ENCODE results near the gene SLC2A4. TPM values are rescaled to one million over a fixed set of nuclear protein-coding genes. Genes with fewer than 3 reads are reported as not detected.

The SLC2A4 gene
- total and polyA plus RNA-seq, 2 of the 4 experiments (the other 2 are of a cell fraction), result 0.07 TPM; not detected in 1

GRCh38 chr17:7238420-7239090, 43.0 kb upstream of the SLC2A4 start:
- intact Hi-C loops (cut with micrococcal nuclease), result loop anchor here (5.0 kb wide), 1 partner anchor 59 kb away; no protein-coding TSS in a partner anchor
- 0% methylated on average over 14 of the region's 39 CpGs; no CpG with 5 or more reads in 1 of the 2 experiments for WGBS, 2 experiments (ENCODE audit: extremely low coverage in 2 of 2, insufficient read length in 1 of 2)
- dilution Hi-C loops (cut with HindIII; ENCODE audit: low sequenced_read_pairs, unreplicated experiment), result no loop called here
- peak overlapping the region; percentile 98 for H3K4me3 ChIP-seq (ENCODE audit: insufficient read depth, low read depth, low read length)
- H3K23ac ChIP-seq (ENCODE audit: low read depth, low read length), result peak overlapping the region; percentile 94
- peak overlapping the region; percentile 95 for H3K14ac ChIP-seq (replicated peaks; ENCODE audit: low read depth, low read length)
- peak overlapping the region; percentile 75 for H4K91ac ChIP-seq (ENCODE audit: insufficient read depth, low read depth, low read length)
- peak overlapping the region; percentile 84 for H2AK5ac ChIP-seq (ENCODE audit: low read depth, low read length)
- ATAC-seq (ENCODE audit: low read depth) (no peak), DNase-seq (no peak)
- no TSS peak for BruUV-seq (replicated peaks)
- no peak overlapping the region for H2BK20ac ChIP-seq (ENCODE audit: low read depth, low read length)
- peak overlapping the region; percentile 97 for H3K27ac ChIP-seq (ENCODE audit: insufficient read depth, low read length)
- peak overlapping the region; percentile 60 to 73; a peak in 3 of 4 replicates for H4K8ac ChIP-seq (ENCODE audit: low read depth in 2 of 2, low read length in 2 of 2)
- H3K9me3 ChIP-seq (ENCODE audit: control insufficient read depth, insufficient read depth, low read length), result no peaks in the 10 kb centered on the region
- H3K9ac ChIP-seq (ENCODE audit: low read depth, low read length), result peak overlapping the region; percentile 97
- H2BK15ac ChIP-seq (ENCODE audit: low read depth, low read length), result no peak overlapping the region
- peaks cover 19 to 69% of the 10 kb centered on the region in 2 experiments for H3K79me1 ChIP-seq (ENCODE audit: low read depth in 1 of 2, low read length in 2 of 2)
- peak overlapping the region; percentile 51 for H3K18ac ChIP-seq (ENCODE audit: low read depth, low read length)
- in situ Hi-C loops (cut with MboI; ENCODE audit: low sequenced_read_pairs), result loop anchor here (25.0 kb wide), 1 partner anchor 924 kb away; the partner anchor contains the start of genes PER1 and VAMP2
- POLR2A ChIA-PET (ENCODE audit: unreplicated experiment), result no interaction called here
- H2AFZ ChIP-seq (replicated peaks; ENCODE audit: low read length, poor library complexity), result peak overlapping the region; percentile 54
- peak overlapping the region; percentile 85 for H3K56ac ChIP-seq (ENCODE audit: extremely low read depth, insufficient read depth, low read length)
- peaks cover 36% of the 10 kb centered on the region for H3K36me3 ChIP-seq (ENCODE audit: control insufficient read depth, insufficient read depth, low read length)
- H3K4me2 ChIP-seq (ENCODE audit: low read depth, low read length), result peak overlapping the region; percentile 22; the same call in 1 of the 2 replicates
- peaks cover 2% of the 10 kb centered on the region; the same call in 1 of the 2 replicates for H3K9me1 ChIP-seq (ENCODE audit: insufficient read depth, low read length)
- H2BK120ac ChIP-seq (ENCODE audit: low read depth, low read length), result peak overlapping the region; percentile 50; the same call in 1 of the 2 replicates
- CTCF ChIA-PET, result no interaction called here
- H3K27me3 ChIP-seq (ENCODE audit: control insufficient read depth, insufficient read depth, low read length), result no peaks in the 10 kb centered on the region
- H2BK5ac ChIP-seq (ENCODE audit: low read depth, low read length, poor library complexity, severe bottlenecking), result peak overlapping the region; percentile 91
- H4K5ac ChIP-seq (ENCODE audit: low read depth, low read length), result peak overlapping the region; percentile 55
- TF ChIP-seq NFE2L2 (IDR thresholded peaks at IDR 0.05; ENCODE audit: low read depth, low read length), result no peak
- TF ChIP-seq RAD21 (IDR thresholded peaks at IDR 0.05; ENCODE audit: low read length), result no peak
- no peak for TF ChIP-seq POLR2A (IDR thresholded peaks at IDR 0.05; ENCODE audit: low read depth, low read length)
- no peak for TF ChIP-seq CTCF (conservative IDR thresholded peaks at IDR 0.05; ENCODE audit: low read depth, low read length)
- TF ChIP-seq RCOR1 (IDR thresholded peaks at IDR 0.05; ENCODE audit: insufficient replicate concordance, low read length), result no peak
- no peak for TF ChIP-seq MAFK (IDR thresholded peaks at IDR 0.05; ENCODE audit: low read depth, low read length)
- TF ChIP-seq BHLHE40 (IDR thresholded peaks at IDR 0.05; ENCODE audit: low read depth, low read length), result no peak
- no peak for TF ChIP-seq FOS (IDR thresholded peaks at IDR 0.05; ENCODE audit: low read depth, low read length)
- no peak for TF ChIP-seq MAZ (IDR thresholded peaks at IDR 0.05; ENCODE audit: borderline replicate concordance, low read depth, low read length)
- TF ChIP-seq MXI1 (IDR thresholded peaks at IDR 0.05; ENCODE audit: borderline replicate concordance, low read depth, low read length), result no peak
- TF ChIP-seq CEBPB (IDR thresholded peaks at IDR 0.05; ENCODE audit: low read depth, low read length), result no peak
- TF ChIP-seq USF2 (IDR thresholded peaks at IDR 0.05; ENCODE audit: low read depth, low read length), result no peak
- TF ChIP-seq RFX5 (IDR thresholded peaks at IDR 0.05; ENCODE audit: low read depth, low read length), result no peak
- TF ChIP-seq CHD1 (IDR thresholded peaks at IDR 0.05; ENCODE audit: low read depth, low read length), result no peak
- peaks cover 35% of the 10 kb centered on the region for H4K20me1 ChIP-seq (ENCODE audit: insufficient read depth, low read length)
- H2AK9ac ChIP-seq (replicated peaks; ENCODE audit: low read depth, low read length, poor library complexity), result peak overlapping the region; percentile 100
- peak overlapping the region; percentile 89 for H3K4ac ChIP-seq (ENCODE audit: low read depth, low read length)
- H3K4me1 ChIP-seq (ENCODE audit: control insufficient read depth, insufficient read depth, low read length), result peaks cover 14% of the 10 kb centered on the region

Data from IMR-90 (cell line).